Stimulated activated effector memory CD8-positive, alpha-beta T cell treated with anti-CD3 and anti-CD28 coated beads, Interleukin-12 subunit alpha, Interleukin-12 subunit beta, amount 100 ng/mL, for 72 hours (primary cell): ENCODE results near the gene MARK2.
A peak's percentile ranks its signal among the peaks of the same experiment; 100 is the strongest.

ENCODE experiments used
- ATAC-seq: fragments of 150-1000 bp; cut with Tn5 transposase; 2 replicates; pipeline ENCODE4 v1.10.0; 2021
- DNase-seq, 2 donors: peaks; one replicate each; pipeline ENCODE4 v3.0.0; 2021 to 2022; ENCODE audit warnings: low spot score in 2 of 2
- H3K27ac Mint-ChIP-seq: one replicate; pipeline ENCODE4 v1.8.0; 2022; ENCODE audit warnings: mild to moderate bottlenecking, mixed read lengths
- H3K36me3 Mint-ChIP-seq: one replicate; pipeline ENCODE4 v1.8.0; 2022; ENCODE audit warnings: mild to moderate bottlenecking, mixed read lengths
- H3K4me1 Mint-ChIP-seq: one replicate; pipeline ENCODE4 v1.8.0; 2022; ENCODE audit warnings: mixed read lengths
- H3K4me3 Mint-ChIP-seq: one replicate; pipeline ENCODE4 v1.8.0; 2022; ENCODE audit warnings: mild to moderate bottlenecking, mixed read lengths
- H3K9me3 Mint-ChIP-seq: one replicate; pipeline ENCODE4 v1.8.0; 2022; ENCODE audit warnings: mixed read lengths

The MARK2 gene

DNA sequence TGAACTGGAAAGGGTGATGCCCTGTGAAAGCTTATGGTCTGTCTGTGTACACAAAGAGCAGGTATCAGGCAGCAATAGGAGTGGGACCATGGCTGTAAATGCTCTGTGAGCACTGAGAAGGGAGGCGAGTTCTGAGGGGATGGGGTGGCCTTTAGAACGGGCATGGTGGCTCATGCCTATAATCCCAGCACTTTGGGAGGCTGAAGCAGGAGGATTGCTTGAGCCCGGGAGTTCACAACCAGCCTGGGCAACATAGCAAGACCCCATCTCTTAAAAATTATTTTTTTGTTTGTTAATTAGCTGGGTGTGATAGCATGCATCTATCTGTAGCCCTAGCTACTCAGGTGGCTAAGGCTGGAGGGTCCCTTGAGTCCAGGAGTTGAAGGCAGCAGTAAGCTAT lies 22.2 kb upstream of the MARK2 start:
- H3K9me3 Mint-ChIP-seq: no peaks in the 10 kb centered on the region
- peaks cover 68% of the 10 kb centered on the region for H3K36me3 Mint-ChIP-seq
- DNase-seq (no peak), ATAC-seq (no peak)
- no peak overlapping the region for H3K4me3 Mint-ChIP-seq
- no peak overlapping the region for H3K27ac Mint-ChIP-seq
- peaks cover 32% of the 10 kb centered on the region for H3K4me1 Mint-ChIP-seq

DNA sequence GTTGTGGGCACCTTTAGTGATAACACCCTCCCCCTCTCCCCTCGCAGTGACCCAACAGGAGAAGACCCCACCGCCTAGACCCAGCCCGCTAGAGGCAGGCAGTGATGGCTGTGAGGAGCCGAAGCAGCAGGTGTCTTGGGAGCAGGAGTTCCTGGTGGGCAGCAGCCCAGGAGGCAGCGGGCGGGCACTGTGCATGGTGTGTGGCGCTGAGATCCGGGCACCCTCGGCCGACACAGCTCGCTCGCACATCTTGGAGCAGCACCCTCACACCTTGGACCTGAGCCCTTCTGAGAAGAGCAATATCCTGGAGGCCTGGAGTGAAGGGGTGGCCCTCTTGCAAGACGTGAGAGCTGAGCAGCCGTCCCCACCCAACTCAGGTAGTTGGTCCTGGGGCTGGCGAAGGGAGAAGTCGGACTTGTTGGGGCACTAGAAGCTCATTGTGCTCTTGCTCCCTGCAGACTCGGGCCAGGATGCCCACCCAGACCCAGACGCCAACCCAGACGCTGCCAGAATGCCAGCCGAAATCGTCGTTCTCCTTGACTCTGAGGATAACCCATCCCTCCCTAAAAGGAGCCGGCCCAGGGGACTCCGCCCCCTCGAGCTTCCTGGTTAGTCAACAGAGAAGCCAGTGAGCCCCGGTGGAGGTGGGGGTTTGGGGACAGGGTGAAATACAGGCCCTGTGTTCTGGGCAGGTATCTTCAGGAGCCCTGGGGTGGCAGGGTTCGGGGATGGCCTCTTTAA lies 21.0 kb upstream of the MARK2 start:
- peak overlapping the region; percentile 32 for H3K27ac Mint-ChIP-seq
- H3K36me3 Mint-ChIP-seq: peaks cover 80% of the 10 kb centered on the region

DNA sequence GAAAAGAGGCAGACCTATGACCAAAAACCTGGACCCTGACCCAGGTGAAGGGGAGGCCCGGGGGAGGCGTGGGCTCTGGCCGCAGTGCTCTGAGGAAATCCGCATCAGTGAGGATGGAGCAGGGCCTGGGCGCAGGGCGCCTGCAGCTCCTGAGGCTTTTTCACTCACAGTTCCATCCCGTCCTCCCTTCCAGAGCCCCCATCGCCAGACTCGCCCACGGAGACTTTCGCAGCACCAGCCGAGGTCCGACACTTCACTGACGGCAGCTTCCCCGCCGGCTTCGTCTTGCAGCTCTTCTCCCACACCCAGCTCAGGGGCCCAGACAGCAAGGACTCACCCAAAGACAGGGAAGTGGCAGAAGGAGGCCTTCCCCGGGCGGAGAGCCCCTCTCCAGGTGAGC lies 20.3 kb upstream of the MARK2 start:
- Mint-ChIP-seq H3K36me3 (peaks cover 86% of the 10 kb centered on the region), H3K4me3 (no peak overlapping the region), H3K4me1 (peaks cover 32% of the 10 kb centered on the region), H3K27ac (no peak overlapping the region), H3K9me3 (no peaks in the 10 kb centered on the region)
- no peak for ATAC-seq
- no peak for DNase-seq

More for the DNA sequence above, 21.0 kb upstream of the MARK2 start:
- DNase-seq (no peak), ATAC-seq (no peak)
- Mint-ChIP-seq H3K4me1 (peaks cover 32% of the 10 kb centered on the region), H3K9me3 (no peaks in the 10 kb centered on the region), H3K4me3 (no peak overlapping the region)

DNA sequence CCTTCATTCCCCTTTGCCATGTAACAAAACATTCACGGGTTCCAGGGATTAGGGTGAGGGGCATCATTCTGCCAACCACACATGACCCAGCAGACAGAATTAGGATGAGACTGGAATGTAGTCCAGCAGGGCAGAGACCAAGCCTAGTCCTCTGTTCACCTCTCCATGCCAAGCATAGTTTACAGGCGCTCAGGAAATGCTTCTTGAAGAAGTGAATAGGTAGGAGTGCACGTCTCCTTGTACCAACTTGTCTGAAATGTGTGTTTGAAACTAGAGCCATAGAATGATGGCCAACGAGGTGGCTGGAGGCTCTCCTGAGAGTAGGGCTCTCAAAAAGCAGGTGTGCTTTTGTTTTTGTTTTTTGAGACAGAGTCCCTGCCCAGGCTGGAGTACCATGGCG lies 17.5 kb upstream of the MARK2 start:
- no peaks in the 10 kb centered on the region for H3K9me3 Mint-ChIP-seq
- peaks cover 94% of the 10 kb centered on the region for H3K36me3 Mint-ChIP-seq
- no peak for DNase-seq

DNA sequence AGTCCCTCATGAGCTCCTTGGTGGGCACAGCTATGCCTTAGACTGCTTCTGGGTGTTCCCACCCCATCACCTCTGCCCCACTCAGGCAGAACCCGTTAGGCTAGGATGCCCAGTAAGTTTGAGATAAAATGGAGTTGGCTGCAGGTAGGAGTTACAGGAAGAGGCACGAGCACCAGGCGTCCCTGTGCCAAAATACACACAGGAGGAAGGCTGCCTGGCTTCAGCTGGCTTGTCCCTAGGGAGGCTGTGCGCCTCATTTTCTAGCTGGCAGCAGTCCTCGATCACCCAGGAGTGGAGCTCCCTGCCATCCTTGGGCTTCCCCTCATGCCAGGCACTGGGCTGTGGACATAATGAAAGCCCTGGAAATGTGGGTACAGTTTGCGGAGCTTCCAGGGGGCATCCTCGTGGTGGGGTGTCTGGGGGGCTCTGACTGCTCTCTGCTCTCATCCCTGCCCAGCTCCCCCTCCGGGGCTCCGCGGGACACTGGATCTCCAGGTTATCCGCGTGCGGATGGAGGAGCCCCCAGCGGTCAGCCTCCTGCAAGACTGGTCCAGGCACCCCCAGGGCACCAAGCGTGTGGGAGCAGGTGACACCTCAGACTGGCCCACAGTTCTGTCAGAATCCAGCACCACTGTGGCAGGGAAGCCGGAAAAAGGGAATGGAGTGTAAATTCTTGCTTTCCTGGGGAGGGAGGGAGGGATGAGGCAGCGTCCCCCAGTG lies 12.3 kb upstream of the MARK2 start:
- Mint-ChIP-seq H3K36me3 (peaks cover 65% of the 10 kb centered on the region), H3K27ac (no peak overlapping the region), H3K4me3 (no peak overlapping the region), H3K4me1 (peaks cover 8% of the 10 kb centered on the region), H3K9me3 (no peaks in the 10 kb centered on the region)
- ATAC-seq (no peak), DNase-seq (no peak)

More for the DNA sequence above, 17.5 kb upstream of the MARK2 start:
- peaks cover 17% of the 10 kb centered on the region for H3K4me1 Mint-ChIP-seq
- no peak overlapping the region for H3K4me3 Mint-ChIP-seq
- no peak for ATAC-seq
- H3K27ac Mint-ChIP-seq: no peak overlapping the region

DNA sequence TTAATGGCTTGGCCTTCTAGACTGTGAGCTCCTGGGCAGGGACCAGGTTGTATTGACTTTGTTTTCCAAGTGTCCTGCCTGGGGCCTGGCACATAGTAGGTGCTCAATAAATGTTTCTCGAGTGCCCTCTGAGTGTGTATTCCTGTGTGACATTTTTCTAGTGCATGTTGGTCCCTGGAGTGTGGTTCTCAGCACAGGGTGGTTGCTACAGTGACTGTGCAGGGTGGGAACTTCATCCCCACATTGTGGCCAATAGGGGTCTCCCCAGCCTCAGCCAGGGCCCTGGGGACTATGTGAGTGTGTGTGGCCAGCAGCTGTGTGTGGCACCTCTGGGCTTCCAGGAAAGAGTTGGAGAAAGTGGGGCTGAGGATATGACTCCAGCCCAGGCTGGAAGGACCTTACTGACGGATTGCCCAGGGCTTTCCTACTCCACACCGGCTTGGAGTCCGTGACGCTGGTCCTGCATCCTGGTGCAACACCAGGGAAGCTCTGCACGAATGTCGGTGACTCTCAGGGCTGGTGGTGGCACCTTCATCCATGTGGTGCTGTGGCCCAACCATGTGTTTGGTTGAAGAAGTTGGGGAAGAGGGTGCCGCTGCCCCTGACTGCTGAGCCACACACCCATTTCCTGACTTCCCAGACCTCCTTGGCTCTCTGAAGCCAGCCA lies 9.0 kb upstream of the MARK2 start:
- Mint-ChIP-seq H3K27ac (no peak overlapping the region), H3K4me3 (no peak overlapping the region), H3K4me1 (peaks cover 13% of the 10 kb centered on the region), H3K9me3 (no peaks in the 10 kb centered on the region), H3K36me3 (peaks cover 32% of the 10 kb centered on the region)
- DNase-seq: no peak
- ATAC-seq: peak; percentile 66

DNA sequence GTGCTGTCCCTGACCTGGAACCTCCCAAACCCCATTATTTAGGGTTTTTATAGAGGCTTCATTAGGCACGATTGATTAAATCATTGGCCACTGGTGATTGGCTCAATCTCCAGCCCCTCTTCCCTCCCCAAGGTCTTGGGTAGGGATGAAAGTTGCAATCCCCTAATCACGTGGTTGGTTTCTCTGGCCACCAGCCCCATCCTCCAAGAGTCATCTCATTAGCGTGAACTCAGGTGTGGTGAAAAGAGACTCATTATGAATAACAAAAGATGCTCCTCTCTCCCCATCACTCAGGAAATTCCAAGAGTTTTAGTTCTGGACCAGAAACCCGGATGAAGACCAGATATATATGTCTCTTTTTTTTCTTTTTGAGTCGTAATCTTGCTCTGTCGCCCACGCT lies 7.6 kb upstream of the MARK2 start:
- no peak for ATAC-seq
- Mint-ChIP-seq H3K36me3 (peaks cover 19% of the 10 kb centered on the region), H3K27ac (no peak overlapping the region), H3K4me3 (no peak overlapping the region), H3K4me1 (peaks cover 7% of the 10 kb centered on the region), H3K9me3 (no peaks in the 10 kb centered on the region)
- DNase-seq: no peak

DNA sequence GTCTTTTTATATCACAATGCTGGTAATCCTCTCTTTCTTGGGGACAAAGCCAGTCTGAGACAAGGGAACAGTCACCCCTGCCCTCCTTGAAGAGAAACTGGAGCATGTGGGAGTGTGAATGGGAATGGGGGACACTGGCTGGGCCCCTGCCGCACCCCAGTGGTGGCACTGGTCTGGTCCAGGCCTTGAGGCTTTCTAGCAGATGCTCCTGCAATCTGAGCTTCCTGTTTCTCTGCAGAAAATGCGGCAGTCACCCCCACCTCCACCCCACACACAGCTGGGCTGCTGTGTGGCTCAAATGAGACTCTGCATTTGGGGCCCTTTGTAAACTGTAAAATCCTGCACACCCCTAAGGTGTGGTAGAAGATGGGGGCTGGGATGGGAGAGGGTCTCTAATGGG lies 6.6 kb upstream of the MARK2 start:
- H3K4me3 Mint-ChIP-seq: no peak overlapping the region
- peak overlapping the region; percentile 82 for H3K27ac Mint-ChIP-seq
- no peak for ATAC-seq
- no peaks in the 10 kb centered on the region for H3K9me3 Mint-ChIP-seq
- DNase-seq: no peak
- H3K36me3 Mint-ChIP-seq: peaks cover 12% of the 10 kb centered on the region
- H3K4me1 Mint-ChIP-seq: peaks cover 12% of the 10 kb centered on the region

GRCh38 chr11:63833048-63833447 lies 5.9 kb upstream of the MARK2 start:
- Mint-ChIP-seq H3K4me1 (peaks cover 19% of the 10 kb centered on the region), H3K36me3 (peaks cover 8% of the 10 kb centered on the region), H3K27ac (peak overlapping the region; percentile 82), H3K9me3 (no peaks in the 10 kb centered on the region), H3K4me3 (no peak overlapping the region)
- ATAC-seq (no peak), DNase-seq (no peak)

- Mint-ChIP-seq H3K9me3 (no peaks in the 10 kb centered on the region), H3K4me3 (no peak overlapping the region), H3K36me3 (peaks cover 3% of the 10 kb centered on the region), H3K27ac (no peak overlapping the region), H3K4me1 (peaks cover 23% of the 10 kb centered on the region)
- no peak for DNase-seq
- ATAC-seq: no peak
These were observed 4.3 kb upstream of the MARK2 start for GRCh38 chr11:63834535-63835157.

DNA sequence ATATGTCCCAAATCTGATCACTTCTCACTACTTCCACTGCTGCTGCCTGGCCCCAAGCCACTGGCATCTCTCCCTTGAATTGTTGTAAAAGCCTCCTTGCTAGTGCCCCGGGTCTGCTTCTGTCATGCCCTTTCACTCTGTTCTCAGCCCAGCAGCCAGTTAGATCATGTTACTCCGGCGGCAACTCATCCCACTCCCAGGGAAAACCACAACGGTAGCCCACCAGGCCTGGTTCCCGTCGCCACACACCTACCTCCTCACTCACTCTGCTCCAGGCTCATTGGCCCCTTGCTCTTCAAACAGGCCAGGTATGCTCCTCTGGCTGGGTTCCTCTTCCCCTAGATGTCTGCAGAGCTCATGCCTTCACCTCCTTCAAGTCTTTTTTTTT lies 3.8 kb upstream of the MARK2 start:
- Mint-ChIP-seq H3K4me3 (no peak overlapping the region), H3K4me1 (peaks cover 28% of the 10 kb centered on the region), H3K36me3 (peaks cover 8% of the 10 kb centered on the region), H3K27ac (no peak overlapping the region), H3K9me3 (no peaks in the 10 kb centered on the region)
- ATAC-seq: no peak
- no peak for DNase-seq

DNA sequence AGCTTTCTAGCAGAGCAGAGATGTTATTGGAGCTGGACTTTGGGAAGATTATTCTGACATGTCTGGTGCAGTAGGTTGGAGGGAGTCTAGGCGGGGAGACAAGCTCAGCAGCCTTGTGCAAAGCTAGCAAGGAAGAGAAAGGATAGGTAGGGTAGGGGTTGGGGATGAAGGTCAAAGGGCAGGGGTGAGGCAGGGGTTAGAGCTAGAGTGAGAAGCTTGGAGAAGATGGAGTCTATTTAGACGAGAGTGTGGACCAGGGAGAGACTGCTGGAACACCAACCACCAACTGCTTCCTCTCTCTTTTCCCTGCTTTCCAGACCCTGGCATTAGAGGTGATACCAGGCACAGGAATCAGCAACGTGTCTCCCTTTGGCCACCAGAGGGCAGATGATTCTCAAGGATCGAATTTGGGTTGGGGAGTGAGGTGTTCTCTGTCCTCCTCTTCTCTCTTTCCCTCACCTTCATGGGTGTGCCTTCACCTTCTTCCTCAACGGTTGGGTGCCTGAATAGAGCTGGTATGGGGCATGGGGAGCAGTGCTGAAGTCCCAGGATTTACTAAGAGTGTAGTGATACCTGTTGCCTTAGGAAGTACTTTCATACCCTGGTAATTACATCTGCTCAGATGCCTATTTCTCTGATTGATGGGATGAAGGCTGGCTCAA lies 1.8 kb upstream of the MARK2 start:
- Mint-ChIP-seq H3K36me3 (peaks cover 8% of the 10 kb centered on the region), H3K4me1 (peaks cover 47% of the 10 kb centered on the region), H3K9me3 (no peaks in the 10 kb centered on the region), H3K27ac (peak overlapping the region; percentile 98), H3K4me3 (peak overlapping the region; percentile 97)
- DNase-seq (peak; percentile 67 to 85), ATAC-seq (no peak)

- Mint-ChIP-seq H3K36me3 (peaks cover 12% of the 10 kb centered on the region), H3K4me1 (peaks cover 45% of the 10 kb centered on the region), H3K4me3 (peak overlapping the region; percentile 97), H3K9me3 (no peaks in the 10 kb centered on the region), H3K27ac (peak overlapping the region; percentile 98)
- DNase-seq (no peak), ATAC-seq (no peak)
These were observed 1.2 kb upstream of the MARK2 start for GRCh38 chr11:63837739-63838138.

GRCh38 chr11:63838150-63838677 lies 696 bp upstream of the MARK2 start:
- DNase-seq (no peak), ATAC-seq (no peak)
- Mint-ChIP-seq H3K4me1 (peaks cover 48% of the 10 kb centered on the region), H3K36me3 (peaks cover 16% of the 10 kb centered on the region), H3K9me3 (no peaks in the 10 kb centered on the region), H3K27ac (peak overlapping the region; percentile 98), H3K4me3 (peak overlapping the region; percentile 97)
